Inflammatory macrophage (primary cell): Measurements from ENCODE around the gene PARP12.
"Not testable (repeated sequence)": the region's sequence is repeated elsewhere in the genome, so short reads cannot be mapped to it uniquely, and the experiment has no call there.

ENCODE experiments used
- DNase-seq, 2 donors: peaks; one replicate each; pipeline ENCODE4 v3.0.0-alpha.2; 2020 to 2022
- total RNA-seq, 18 experiments: gene quantifications; one replicate each; lab custom pipeline; 2026; ENCODE audit warnings: mixed read lengths in 6 of 18, inconsistent platforms in 2 of 18; lab: John Stamatoyannopoulos, UW

The PARP12 gene
- total RNA-seq = 110 to 302 (median 161) reads per million in 18 experiments

DNA sequence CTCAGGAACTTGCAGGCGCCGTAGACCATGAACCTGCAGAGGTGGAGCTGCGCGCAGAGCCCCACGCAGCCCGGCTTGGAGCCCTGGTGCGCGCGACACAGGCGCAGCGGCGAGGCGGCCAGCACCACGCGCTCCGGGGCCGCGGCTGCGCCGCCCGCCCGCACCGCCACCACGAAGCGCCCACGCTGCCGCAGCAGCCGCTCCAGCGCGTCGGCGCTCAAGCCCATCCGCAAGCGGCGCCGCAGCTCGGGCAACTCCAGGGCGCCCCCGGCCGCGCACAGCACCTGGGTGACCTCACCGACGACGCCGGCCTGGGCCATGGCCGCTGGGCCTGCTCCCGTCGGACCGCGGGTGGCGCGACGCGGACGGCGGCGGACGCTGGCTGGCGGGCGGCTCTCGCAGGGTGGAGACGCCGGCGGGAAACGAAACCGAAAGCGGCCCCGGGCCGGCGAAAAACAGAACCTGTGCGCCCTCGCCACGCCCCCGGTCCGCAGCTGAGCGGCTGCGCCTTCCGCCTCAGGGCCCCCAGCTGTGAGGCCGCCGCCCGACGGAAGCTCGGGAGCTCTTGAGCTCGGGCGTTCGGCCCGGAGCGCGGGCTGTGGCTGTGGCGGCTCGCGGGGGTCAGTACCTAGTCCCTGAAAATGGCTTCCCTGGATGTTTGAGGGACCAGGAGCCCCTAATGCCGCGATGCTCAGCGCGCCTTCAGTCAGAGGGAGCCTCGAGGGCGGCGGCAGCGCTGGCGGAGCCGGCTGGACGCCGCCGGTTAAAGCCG, at the start of gene PARP12:
Gene PARP12 (minus strand): TSS at position 424 of the 772 bp plus-strand sequence. CDS start 104 bp downstream, at position 320.
- peak; percentile 93 to 96 for DNase-seq

GRCh38 chr7:140108777-140109176, 46.0 kb upstream of the PARP12 start:
- not testable (repeated sequence) for DNase-seq

GRCh38 chr7:140096459-140096858, 33.7 kb upstream of the PARP12 start:
- DNase-seq = no peak

- DNase-seq = no peak
These were observed 30.6 kb upstream of the PARP12 start for GRCh38 chr7:140093375-140093774.

DNA sequence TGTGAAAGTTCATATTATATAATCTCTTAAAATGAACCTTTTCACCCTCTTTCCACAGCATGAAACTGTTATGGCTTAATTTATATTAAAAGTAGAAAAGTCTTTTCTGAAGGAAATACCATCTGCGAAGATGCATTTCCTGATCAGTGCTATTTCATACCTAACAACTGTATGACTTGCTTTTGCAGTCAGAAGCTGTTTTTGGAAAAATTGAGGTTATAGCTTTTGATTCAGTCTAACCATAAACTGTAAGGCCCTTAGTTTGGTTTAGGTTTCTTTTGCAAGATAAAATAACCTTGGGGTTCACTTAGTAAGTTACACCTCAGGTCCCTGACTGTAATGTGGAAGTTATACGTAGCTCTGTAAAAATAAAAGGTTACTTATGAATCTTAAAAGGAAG, 22.7 kb upstream of the PARP12 start:
- no peak for DNase-seq

GRCh38 chr7:140084972-140085371, 22.2 kb upstream of the PARP12 start:
- DNase-seq = no peak

GRCh38 chr7:140084142-140084655, 21.4 kb upstream of the PARP12 start:
- no peak for DNase-seq

DNA sequence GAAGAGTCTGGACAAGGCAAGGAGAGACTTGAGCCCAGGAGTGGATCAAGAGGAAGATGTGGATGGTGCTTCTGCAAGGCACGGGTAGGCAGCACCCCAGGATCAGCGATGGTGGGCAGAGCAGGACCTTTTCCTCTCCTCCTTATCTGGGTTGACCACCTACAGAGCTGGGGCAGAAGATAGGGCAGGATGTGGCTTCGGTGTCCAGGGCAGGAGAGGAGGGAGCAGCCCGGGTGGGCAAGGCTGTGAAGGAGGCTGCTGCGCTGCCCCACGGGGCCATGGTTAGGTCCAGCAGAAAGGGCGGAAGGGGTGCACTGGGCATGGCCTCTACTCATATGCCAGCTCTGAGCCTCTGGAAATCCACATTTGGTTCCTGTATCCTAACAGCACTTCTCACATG, 20.0 kb upstream of the PARP12 start:
- DNase-seq = no peak

DNA sequence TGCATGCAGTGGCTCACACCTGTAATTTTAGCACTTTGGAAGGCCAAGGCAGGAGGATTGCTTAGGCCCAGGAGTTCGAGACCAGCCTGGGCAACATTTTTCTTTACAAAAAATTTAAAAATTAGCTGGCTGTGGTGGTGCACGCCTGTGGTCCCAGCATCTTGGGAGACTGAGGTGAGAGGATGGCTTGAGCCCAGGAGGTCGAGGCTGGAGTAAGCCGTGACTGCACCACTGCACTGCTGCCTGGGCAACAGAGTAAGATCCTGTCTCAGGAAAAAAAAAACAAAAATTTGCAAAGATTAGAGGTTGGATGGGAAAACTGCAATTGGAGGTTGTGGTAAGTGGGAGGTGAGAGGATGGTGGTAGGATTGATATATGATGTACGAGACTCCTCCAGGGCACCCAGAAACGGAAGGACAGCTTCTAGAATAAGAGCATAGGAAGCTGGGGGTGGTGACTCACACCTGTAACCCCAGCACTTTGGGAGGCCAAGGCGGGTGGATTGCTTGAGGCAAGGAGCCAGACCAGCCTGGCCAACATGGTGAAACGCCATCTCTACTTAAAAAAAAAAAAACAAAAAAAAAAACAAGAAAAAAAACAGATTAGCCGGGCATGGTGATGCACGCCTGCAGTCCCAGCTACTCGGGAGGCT, 19.1 kb upstream of the PARP12 start:
- DNase-seq = no peak

DNA sequence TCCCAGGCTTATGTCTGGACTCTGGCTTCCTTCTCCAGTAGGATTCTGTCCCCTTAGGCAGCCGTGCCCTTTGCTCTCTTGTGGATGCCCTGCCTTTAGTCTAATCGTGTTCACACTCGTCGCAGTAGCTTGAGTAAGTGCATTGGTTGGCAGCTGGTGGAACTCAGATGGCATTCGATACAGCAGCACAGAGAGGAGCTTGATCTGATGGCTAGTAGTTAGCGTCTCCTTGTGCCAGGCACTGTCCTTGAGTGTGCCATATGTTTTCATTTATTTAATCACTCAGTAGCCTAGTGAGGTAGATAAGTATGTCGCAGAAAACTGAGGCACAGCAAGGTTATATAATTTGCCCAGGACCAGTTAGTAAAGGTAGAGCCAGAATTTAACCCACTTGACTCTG, 18.2 kb upstream of the PARP12 start:
- no peak for DNase-seq

DNA sequence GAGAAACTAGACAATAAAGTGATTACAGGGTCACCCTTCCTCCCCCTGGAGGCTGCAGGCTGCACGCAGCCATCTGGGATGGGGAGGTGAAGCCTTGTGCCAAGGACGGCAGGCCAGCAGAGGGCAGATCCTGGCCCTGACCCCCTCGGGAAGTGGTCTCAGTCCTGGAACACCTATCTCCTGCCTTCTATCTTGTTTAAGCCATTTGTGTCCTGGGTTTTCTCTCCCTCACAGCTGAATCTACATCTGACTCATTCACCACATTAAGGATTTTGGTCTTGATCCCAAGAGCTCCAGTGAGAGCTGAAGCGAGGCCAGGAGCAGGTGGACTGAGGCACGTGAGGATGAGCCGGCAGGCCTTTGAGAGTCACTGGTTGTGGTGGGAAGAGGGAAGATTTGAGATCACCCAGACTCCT, 16.4 kb upstream of the PARP12 start:
- DNase-seq = peak; percentile 16 to 37

- DNase-seq = no peak
These were observed 15.6 kb upstream of the PARP12 start for GRCh38 chr7:140078392-140078791.

- DNase-seq = peak in 1 of 2 donors; percentile 38
These were observed 12.0 kb upstream of the PARP12 start for GRCh38 chr7:140074780-140075179.

DNA sequence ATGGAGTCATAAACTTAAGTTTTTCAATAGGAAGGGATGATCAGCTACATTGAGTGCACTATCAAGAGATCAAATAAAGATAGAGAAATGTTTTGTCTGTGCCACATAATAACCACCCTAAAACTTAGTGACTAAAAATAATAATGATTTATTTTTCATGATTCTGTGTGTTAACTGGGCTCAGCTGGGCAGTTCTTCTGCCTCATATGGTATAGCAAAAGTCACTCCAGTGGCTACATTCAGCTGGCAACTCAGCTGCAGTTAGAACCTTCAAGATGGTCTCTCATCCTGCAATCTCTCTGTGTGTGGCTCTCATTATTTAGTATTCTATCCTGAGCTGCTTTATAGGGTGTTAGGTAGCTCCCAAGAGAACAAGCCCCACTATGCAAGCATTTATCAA, 7.8 kb upstream of the PARP12 start:
- DNase-seq = no peak

- DNase-seq = no peak
These were observed 6.7 kb upstream of the PARP12 start for GRCh38 chr7:140069298-140069949.

- DNase-seq = no peak
These were observed 5.3 kb upstream of the PARP12 start for GRCh38 chr7:140068033-140068432.

GRCh38 chr7:140067052-140067451, 4.3 kb upstream of the PARP12 start:
- DNase-seq = no peak

DNA sequence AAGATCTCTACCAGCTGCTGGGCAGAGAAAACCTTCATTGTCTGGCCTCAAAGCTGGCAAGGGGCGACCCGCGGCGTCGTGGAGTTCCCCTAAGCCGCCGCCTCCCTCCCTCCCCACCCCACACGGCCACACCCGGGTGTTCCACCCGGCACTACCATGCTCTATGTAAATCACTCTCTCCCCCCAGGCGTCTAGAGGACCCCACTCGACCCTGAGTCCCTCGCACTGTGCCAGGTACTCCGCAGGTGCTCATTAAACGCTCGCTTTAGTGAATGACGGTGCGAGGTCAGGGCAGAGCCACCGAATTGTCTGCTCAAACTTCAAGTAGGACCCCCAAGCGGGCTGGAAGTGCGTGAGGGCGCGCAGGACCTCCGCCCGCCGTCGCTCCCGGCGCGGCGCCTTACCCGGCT, 628 bp downstream of the PARP12 start:
- peak in 1 of 2 donors; percentile 54 for DNase-seq

GRCh38 chr7:140061607-140061930, 1.2 kb downstream of the PARP12 start:
- DNase-seq = peak in 1 of 2 donors; percentile 18

GRCh38 chr7:140060788-140061606, 1.8 kb downstream of the PARP12 start:
- DNase-seq = no peak

DNA sequence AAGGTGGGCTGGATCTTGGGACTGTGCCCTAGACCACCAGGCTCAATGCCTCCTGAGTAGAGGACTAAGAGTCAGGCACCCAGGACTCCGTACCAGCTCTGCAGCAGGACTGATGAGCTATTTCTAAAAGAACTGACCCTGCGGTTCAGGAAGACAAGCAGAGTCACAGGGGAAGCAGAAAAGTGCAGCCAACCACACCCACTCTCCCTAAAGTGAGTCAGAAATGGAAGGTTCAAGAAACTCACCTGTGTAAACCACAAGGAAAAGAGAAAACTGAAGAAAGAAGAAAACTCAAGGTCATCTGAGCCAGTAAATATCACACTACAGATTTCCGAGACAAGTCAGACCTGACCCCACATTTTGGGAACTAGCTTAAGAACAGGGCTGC, 2.5 kb downstream of the PARP12 start:
- no peak for DNase-seq
